Measurements from ENCODE around the gene SIK3.

GRCh38 chr11:117054382-117054781 lies 43.8 kb downstream of the SIK3 start:
- TF ChIP-seq CTCF (IDR thresholded peaks at IDR 0.05; ENCODE audit: borderline replicate concordance, extremely low read depth, low read length, poor library complexity, severe bottlenecking) = no peak
- no peak for TF ChIP-seq EZH2 (IDR thresholded peaks at IDR 0.05; ENCODE audit: borderline replicate concordance, low read depth, low read length, severe bottlenecking)
